SU-DHL-6 (cell line): ENCODE results near the gene KRT6A.

ENCODE experiments used
- H2AFZ ChIP-seq: fragments of 200-600 bp; sonication (generic); 2 replicates; pipeline ENCODE4 v1.6.1; 2014; ENCODE audit warnings: low read depth, mild to moderate bottlenecking, moderate library complexity, mixed read lengths, antibody characterized with exemption, low read length; ENCODE audit not compliant: severe bottlenecking
- H3F3A ChIP-seq: fragments of 200-600 bp; shearing (Covaris generic); 2 replicates; pipeline ENCODE4 v1.6.0; 2016; ENCODE audit warnings: antibody characterized with exemption, mild to moderate bottlenecking; ENCODE audit not compliant: insufficient read depth
- H3K27ac ChIP-seq: fragments of 200-600 bp; sonication (generic); 2 replicates; pipeline ENCODE4 v1.5.1; 2016; ENCODE audit warnings: low read depth, mild to moderate bottlenecking, low read length, moderate library complexity, mixed read lengths
- H3K27me3 ChIP-seq: fragments of 200-600 bp; sonication (generic), shearing (Covaris generic); 2 replicates; pipeline ENCODE4 v1.6.0; 2014; ENCODE audit warnings: mild to moderate bottlenecking, low read length
- H3K36me3 ChIP-seq: fragments of 200-600 bp; sonication (generic); 2 replicates; pipeline ENCODE4 v1.6.1; 2014; ENCODE audit warnings: mild to moderate bottlenecking, low read length, mixed read lengths
- H3K4me2 ChIP-seq: fragments of 300-600, 200-600 bp; shearing (Covaris generic), sonication (generic); 2 replicates; pipeline ENCODE4 v1.6.0; 2014; ENCODE audit warnings: low read length, low read depth, mild to moderate bottlenecking; ENCODE audit not compliant: poor library complexity, severe bottlenecking
- H3K4me3 ChIP-seq: fragments of 200-600 bp; sonication (generic); 2 replicates; pipeline ENCODE4 v1.5.1; 2014; ENCODE audit warnings: antibody characterized with exemption, low read length, mild to moderate bottlenecking, mixed read lengths; ENCODE audit not compliant: insufficient read depth, poor library complexity, severe bottlenecking
- H3K79me2 ChIP-seq: fragments of 200-600 bp; sonication (generic); 2 replicates; pipeline ENCODE4 v1.6.1; 2014; ENCODE audit warnings: mild to moderate bottlenecking, low read length, moderate library complexity; ENCODE audit not compliant: insufficient read depth
- H3K9ac ChIP-seq: fragments of 200-600 bp; sonication (generic); 2 replicates; pipeline ENCODE4 v1.7.0; 2014; ENCODE audit warnings: mild to moderate bottlenecking, low read length
- H3K9me2 ChIP-seq: fragments of 200-600 bp; sonication (generic); replicated peaks from 2 replicates; pipeline ENCODE4 v1.6.1; 2014; ENCODE audit warnings: low read length; ENCODE audit not compliant: insufficient read depth
- H3K9me3 ChIP-seq: fragments of 200-600 bp; sonication (generic); 2 replicates; pipeline ENCODE4 v1.6.1; 2014; ENCODE audit warnings: low read length, mixed read lengths; ENCODE audit not compliant: insufficient read depth
- H4K20me1 ChIP-seq: fragments of 200-600 bp; sonication (generic); 2 replicates; pipeline ENCODE4 v1.6.1; 2014; ENCODE audit warnings: low read depth, mild to moderate bottlenecking, antibody characterized with exemption, low read length, moderate library complexity, mixed read lengths
- CTCF ChIP-seq: fragments of 200-600 bp; sonication (generic); IDR thresholded peaks from one replicate; pipeline ENCODE4 v1.5.1; 2017; ENCODE audit warnings: antibody characterized with exemption, mild to moderate bottlenecking, low read length, moderate library complexity; ENCODE audit not compliant: insufficient read depth, poor library complexity, severe bottlenecking
- EZH2phosphoT487 ChIP-seq: fragments of 200-600 bp; sonication (generic), shearing (Covaris generic); conservative IDR thresholded peaks from 2 replicates; pipeline ENCODE4 v1.6.1; 2018; ENCODE audit warnings: mild to moderate bottlenecking, antibody characterized with exemption, low read length, moderate library complexity, mixed read lengths

KRT6A gene

GRCh38 chr12:52444647-52445595, 48.1 kb downstream of the KRT6A start:
- TF ChIP-seq CTCF (no peak), EZH2phosphoT487 (no peak)

DNA sequence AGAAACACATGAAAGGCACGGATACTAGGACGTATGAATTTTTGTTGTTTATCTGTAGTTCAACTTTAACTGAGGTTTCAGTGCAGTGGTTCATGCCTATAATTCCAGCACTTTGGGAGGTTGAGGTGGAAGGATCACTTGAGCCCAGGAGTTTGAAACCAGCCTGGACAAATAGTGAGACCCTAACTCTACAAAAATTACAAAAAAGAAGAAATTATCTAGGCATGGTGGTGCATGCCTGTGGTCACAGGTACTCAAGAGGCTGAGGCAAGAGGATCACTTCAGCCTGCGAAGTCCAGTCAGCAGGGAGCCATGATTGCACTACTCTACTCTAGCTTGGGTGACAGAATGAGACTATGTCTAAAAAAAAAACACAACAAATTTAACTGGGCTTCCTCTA, 49.1 kb downstream of the KRT6A start:
- no peak overlapping the region for H3K9ac ChIP-seq

More at GRCh38 chr12:52444647-52445595, 48.1 kb downstream of the KRT6A start:
- Histone ChIP-seq H4K20me1 (no peaks in the 10 kb centered on the region), H3K79me2 (no peaks in the 10 kb centered on the region), H3K9ac (no peak overlapping the region), H3F3A (no peaks in the 10 kb centered on the region), H3K27ac (no peak overlapping the region), H3K27me3 (no peaks in the 10 kb centered on the region), H3K4me2 (no peak overlapping the region), H3K36me3 (no peaks in the 10 kb centered on the region), H2AFZ (no peak overlapping the region), H3K9me2 (no peaks in the 10 kb centered on the region), H3K9me3 (no peaks in the 10 kb centered on the region), H3K4me3 (no peak overlapping the region)

DNA sequence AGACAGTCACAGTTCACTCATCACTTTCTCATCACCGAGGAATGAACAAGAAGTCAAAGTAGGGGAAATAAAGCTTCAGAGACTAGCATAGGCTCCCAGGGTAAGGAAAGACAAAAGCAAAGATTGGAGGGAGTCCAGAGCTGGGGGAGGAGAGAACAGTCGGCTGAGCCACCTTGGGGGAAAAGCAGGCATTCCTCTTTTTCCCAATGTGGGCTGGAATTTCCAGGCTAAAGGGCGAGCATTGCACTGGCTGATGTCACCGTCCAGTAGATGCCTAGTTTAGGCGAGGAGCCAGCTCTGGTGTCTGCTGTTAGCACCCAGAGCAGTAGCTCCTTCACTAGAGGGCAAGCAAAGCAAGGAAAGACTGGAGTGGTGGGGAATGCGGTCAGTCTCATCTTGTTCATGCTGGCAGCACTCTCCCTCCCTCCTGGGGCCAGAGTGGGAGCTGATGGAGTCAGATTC, 50.4 kb downstream of the KRT6A start:
- Histone ChIP-seq H3K4me3 (no peak overlapping the region), H3K36me3 (no peaks in the 10 kb centered on the region), H3F3A (no peaks in the 10 kb centered on the region), H4K20me1 (no peaks in the 10 kb centered on the region), H3K4me2 (no peak overlapping the region), H2AFZ (no peak overlapping the region), H3K9ac (no peak overlapping the region), H3K79me2 (no peaks in the 10 kb centered on the region), H3K27ac (no peak overlapping the region), H3K9me3 (no peaks in the 10 kb centered on the region), H3K27me3 (no peaks in the 10 kb centered on the region), H3K9me2 (no peaks in the 10 kb centered on the region)
- no peak for TF ChIP-seq EZH2phosphoT487

More for the DNA sequence above, 49.1 kb downstream of the KRT6A start:
- H3K79me2 ChIP-seq, result no peaks in the 10 kb centered on the region
- H3K27me3 ChIP-seq, result no peaks in the 10 kb centered on the region
- no peaks in the 10 kb centered on the region for H3K36me3 ChIP-seq
- no peaks in the 10 kb centered on the region for H3F3A ChIP-seq
- H3K4me2 ChIP-seq, result no peak overlapping the region
- no peak overlapping the region for H3K4me3 ChIP-seq
- H2AFZ ChIP-seq, result no peak overlapping the region
- no peaks in the 10 kb centered on the region for H4K20me1 ChIP-seq
- no peaks in the 10 kb centered on the region for H3K9me3 ChIP-seq
- H3K27ac ChIP-seq, result no peak overlapping the region
- no peak for TF ChIP-seq EZH2phosphoT487
- TF ChIP-seq CTCF, result no peak
- no peaks in the 10 kb centered on the region for H3K9me2 ChIP-seq
